Raji (cell line): ENCODE results near the gene DAP.

Experiments used
- POLR2A ChIP-seq: IDR thresholded peaks from 2 replicates; pipeline ENCODE4 v1.6.1; 2011; ENCODE audit warnings: low read depth, low read length, control low read depth; ENCODE audit not compliant: insufficient read depth

Gene DAP

GRCh38 chr5:10699281-10699874 lies 61.7 kb downstream of the DAP start:
- TF ChIP-seq POLR2A = no peak

GRCh38 chr5:10695759-10696543 lies 65.1 kb downstream of the DAP start:
- TF ChIP-seq POLR2A = no peak

- TF ChIP-seq POLR2A = no peak
Measured at GRCh38 chr5:10695055-10695649, 65.9 kb downstream of the DAP start.

- no peak for TF ChIP-seq POLR2A
Measured at GRCh38 chr5:10691826-10692785, 68.9 kb downstream of the DAP start.

GRCh38 chr5:10690460-10691440 lies 70.3 kb downstream of the DAP start:
- TF ChIP-seq POLR2A = no peak

GRCh38 chr5:10689391-10690081 lies 71.5 kb downstream of the DAP start:
- no peak for TF ChIP-seq POLR2A

GRCh38 chr5:10688651-10689171 lies 72.3 kb downstream of the DAP start:
- no peak for TF ChIP-seq POLR2A

GRCh38 chr5:10686890-10687289 lies 74.1 kb downstream of the DAP start:
- no peak for TF ChIP-seq POLR2A

GRCh38 chr5:10685115-10685521 lies 75.9 kb downstream of the DAP start:
- TF ChIP-seq POLR2A = no peak

GRCh38 chr5:10684303-10685086 lies 76.5 kb downstream of the DAP start:
- TF ChIP-seq POLR2A = no peak

GRCh38 chr5:10682801-10683525 lies 78.1 kb downstream of the DAP start:
- TF ChIP-seq POLR2A = no peak
